Neutrophil (primary cell): Measurements from ENCODE around the gene RDH11.
A peak's percentile ranks its signal among the peaks of the same experiment; 100 is the strongest.
"Not testable (repeated sequence)": the region's sequence is repeated elsewhere in the genome, so short reads cannot be mapped to it uniquely, and the experiment has no call there.

Experiments used
- H3K27ac ChIP-seq: fragments of 200-600 bp; sonication (generic); 2 replicates; pipeline ENCODE4 v1.5.1; 2016; ENCODE audit warnings: mild to moderate bottlenecking, moderate library complexity
- H3K27me3 ChIP-seq: fragments of 200-600 bp; sonication (generic); 2 replicates; pipeline ENCODE4 v1.6.0; 2016; ENCODE audit warnings: mild to moderate bottlenecking
- H3K36me3 ChIP-seq: fragments of 200-600 bp; sonication (generic); 2 replicates; pipeline ENCODE4 v1.5.1; 2017
- H3K4me1 ChIP-seq, 2 experiments: fragments of 200-600 bp in 1 of 2; sonication (generic) in 1 of 2; 1 replicate in 1 of 2; 2 replicates in 1 of 2; pipeline versions ENCODE4 v1.5.1 to v1.6.1; 2013 to 2016; ENCODE audit warnings: low read depth in 1 of 2, low read length in 1 of 2, mild to moderate bottlenecking in 1 of 2, moderate library complexity in 1 of 2; ENCODE audit not compliant: control insufficient read depth in 1 of 2, insufficient read depth in 1 of 2
- H3K4me3 ChIP-seq, 2 experiments: fragments of 200-600 bp in 1 of 2; sonication (generic) in 1 of 2; 1 replicate in 1 of 2; 2 replicates in 1 of 2; pipeline ENCODE4 v1.5.1; 2013 to 2016; ENCODE audit warnings: low read depth in 1 of 2, low read length in 1 of 2, mild to moderate bottlenecking in 1 of 2, moderate library complexity in 1 of 2
- H3K9me3 ChIP-seq: fragments of 200-600 bp; sonication (generic); 2 replicates; pipeline ENCODE4 v1.5.1; 2016
- CTCF ChIP-seq: fragments of 200-600 bp; sonication (generic); IDR thresholded peaks from 2 replicates; pipeline ENCODE4 v1.5.1; 2016; ENCODE audit warnings: antibody characterized with exemption

RDH11 gene

GRCh38 chr14:67717048-67717447 is 21.5 kb upstream of the RDH11 start:
- no peak for TF ChIP-seq CTCF
- Histone ChIP-seq H3K4me1 (no peaks in the 10 kb centered on the region), H3K27ac (no peak overlapping the region), H3K4me3 (no peak overlapping the region), H3K9me3 (no peaks in the 10 kb centered on the region), H3K36me3 (no peaks in the 10 kb centered on the region), H3K27me3 (peaks cover 11% of the 10 kb centered on the region)

- peaks cover 2% of the 10 kb centered on the region for H3K27me3 ChIP-seq
- no peaks in the 10 kb centered on the region for H3K4me1 ChIP-seq
- no peak for TF ChIP-seq CTCF
Observed at GRCh38 chr14:67710209-67710608, 14.6 kb upstream of the RDH11 start.

GRCh38 chr14:67709796-67710195 is 14.2 kb upstream of the RDH11 start:
- H3K4me1 ChIP-seq, H3K36me3 ChIP-seq, H3K4me3 ChIP-seq, H3K27me3 ChIP-seq, H3K27ac ChIP-seq: not testable (repeated sequence)
- peaks cover 12% of the 10 kb centered on the region for H3K9me3 ChIP-seq

More at GRCh38 chr14:67710209-67710608, 14.6 kb upstream of the RDH11 start:
- Histone ChIP-seq H3K36me3 (no peaks in the 10 kb centered on the region), H3K4me3 (no peak overlapping the region), H3K27ac (no peak overlapping the region), H3K9me3 (peaks cover 12% of the 10 kb centered on the region)

- not testable (repeated sequence) for H3K4me1 ChIP-seq, H3K36me3 ChIP-seq, H3K4me3 ChIP-seq, H3K27ac ChIP-seq
- Histone ChIP-seq H3K27me3 (peaks cover 11% of the 10 kb centered on the region), H3K9me3 (peaks cover 12% of the 10 kb centered on the region)
Observed at GRCh38 chr14:67709346-67709745, 13.8 kb upstream of the RDH11 start.

GRCh38 chr14:67705211-67705610 is 9.6 kb upstream of the RDH11 start:
- Histone ChIP-seq H3K4me3 (no peak overlapping the region), H3K27ac (no peak overlapping the region), H3K27me3 (peaks cover 21% of the 10 kb centered on the region), H3K9me3 (peaks cover 8% of the 10 kb centered on the region), H3K36me3 (no peaks in the 10 kb centered on the region), H3K4me1 (no peaks in the 10 kb centered on the region)
- no peak for TF ChIP-seq CTCF

- TF ChIP-seq CTCF = peak; percentile 53
- Histone ChIP-seq H3K27me3 (peaks cover 21% of the 10 kb centered on the region), H3K4me1 (no peaks in the 10 kb centered on the region), H3K27ac (no peak overlapping the region), H3K4me3 (no peak overlapping the region), H3K36me3 (no peaks in the 10 kb centered on the region), H3K9me3 (peaks cover 4% of the 10 kb centered on the region)
Observed at GRCh38 chr14:67704484-67705089, 9.0 kb upstream of the RDH11 start.

- Histone ChIP-seq H3K4me1 (no peaks in the 10 kb centered on the region), H3K27me3 (peaks cover 21% of the 10 kb centered on the region), H3K27ac (no peak overlapping the region), H3K4me3 (no peak overlapping the region), H3K36me3 (no peaks in the 10 kb centered on the region), H3K9me3 (no peaks in the 10 kb centered on the region)
- TF ChIP-seq CTCF = no peak
Observed at GRCh38 chr14:67703997-67704396, 8.4 kb upstream of the RDH11 start.

GRCh38 chr14:67701492-67701891 is 5.9 kb upstream of the RDH11 start, which contains the start of gene RDH12:
Gene RDH12, plus strand, starts transcription at chr14:67701886. Its CDS starts 20,757 bp downstream, at chr14:67722643.
- peaks cover 21% of the 10 kb centered on the region for H3K27me3 ChIP-seq
- H3K4me3 ChIP-seq, H3K4me1 ChIP-seq, H3K9me3 ChIP-seq, H3K36me3 ChIP-seq, H3K27ac ChIP-seq: not testable (repeated sequence)
